SK-N-SH (cell line): ENCODE measurements around the gene PDE2A.

ENCODE experiments used
- CTCF ChIP-seq: fragments of 200-600 bp; sonication (generic); IDR thresholded peaks from 2 replicates; pipeline ENCODE4 v1.6.1; 2017; ENCODE audit warnings: antibody characterized with exemption, mild to moderate bottlenecking, moderate library complexity
- EP300 ChIP-seq, 2 experiments: IDR thresholded peaks; 2 replicates each; pipeline versions ENCODE4 v1.4.0 to v1.6.1; 2012; ENCODE audit warnings: borderline replicate concordance in 1 of 2, low read depth in 1 of 2, low read length in 1 of 2
- EZH2phosphoT487 ChIP-seq: fragments of 200-600 bp; sonication (generic); IDR thresholded peaks from 2 replicates; pipeline ENCODE4 v1.6.1; 2017; ENCODE audit warnings: low read depth, mixed run types, mild to moderate bottlenecking, antibody characterized with exemption, moderate library complexity, borderline replicate concordance
- FOXM1 ChIP-seq: IDR thresholded peaks from 2 replicates; pipeline ENCODE4 v1.4.0; 2012; ENCODE audit warnings: low read depth, mild to moderate bottlenecking
- RAD21 ChIP-seq: IDR thresholded peaks from 2 replicates; pipeline ENCODE4 v1.6.1; 2012; ENCODE audit warnings: mild to moderate bottlenecking, low read length
- RCOR1 ChIP-seq: fragments of 150-350 bp; IDR thresholded peaks from 2 replicates; pipeline ENCODE4 v1.6.1; 2017; ENCODE audit warnings: antibody characterized with exemption, low read length
- REST ChIP-seq: IDR thresholded peaks from 2 replicates; pipeline ENCODE4 v1.6.1; 2012; ENCODE audit warnings: mild to moderate bottlenecking, low read depth, low read length, moderate library complexity
- SIN3A ChIP-seq: IDR thresholded peaks from 2 replicates; pipeline ENCODE4 v1.6.1; 2012; ENCODE audit warnings: low read depth, mild to moderate bottlenecking, low read length, moderate library complexity, borderline replicate concordance
- TAF1 ChIP-seq: IDR thresholded peaks from 2 replicates; pipeline ENCODE4 v1.6.1; 2012; ENCODE audit warnings: low read depth, mild to moderate bottlenecking, low read length, moderate library complexity, borderline replicate concordance
- YY1 ChIP-seq: IDR thresholded peaks from 2 replicates; pipeline ENCODE4 v1.4.0; 2012; ENCODE audit warnings: low read depth, mild to moderate bottlenecking

- TF ChIP-seq CTCF, result no peak
- no peak for TF ChIP-seq REST
- TF ChIP-seq EP300 (IDR thresholded peaks at IDR 0.05; ENCODE audit: borderline replicate concordance in 1 of 2, low read depth in 1 of 2, low read length in 1 of 2), result no peak
- no peak for TF ChIP-seq RCOR1
- no peak for TF ChIP-seq EZH2phosphoT487
- no peak for TF ChIP-seq TAF1
- TF ChIP-seq FOXM1, result no peak
- no peak for TF ChIP-seq RAD21
- TF ChIP-seq YY1, result no peak
- no peak for TF ChIP-seq SIN3A
Measured at GRCh38 chr11:72576243-72576595, 98.0 kb downstream of the PDE2A start.
